ENCODE results near the gene ANO6. TPM values are rescaled to one million over a fixed set of nuclear protein-coding genes. Genes with fewer than 3 reads are reported as not detected.

The ANO6 gene
- polyA plus RNA-seq, 1 donor from 2014 or later = 9.0 TPM

- H3K4me2 ChIP-seq (ENCODE audit: low read length) = no peak overlapping the region
These were observed 15.7 kb downstream of the ANO6 start for GRCh38 chr12:45231515-45232145.

GRCh38 chr12:45232146-45232755 lies 16.4 kb downstream of the ANO6 start:
- Histone ChIP-seq H3K36me3 (ENCODE audit: insufficient read depth, low read length) (no peaks in the 10 kb centered on the region), H2AFZ (ENCODE audit: low read depth, low read length) (no peak overlapping the region), H4K20me1 (ENCODE audit: insufficient read depth) (no peaks in the 10 kb centered on the region), H3K9me2 (ENCODE audit: insufficient read depth, low read length) (no peaks in the 10 kb centered on the region), H3F3A (ENCODE audit: insufficient read depth, low read length, poor library complexity, severe bottlenecking) (no peaks in the 10 kb centered on the region), H3K4me3 (ENCODE audit: low read length) (no peak overlapping the region), H3K9me3 (ENCODE audit: low read length) (no peaks in the 10 kb centered on the region), H3K27ac (ENCODE audit: low read length) (no peak overlapping the region), H3K9ac (ENCODE audit: low read length) (no peak overlapping the region), H3K4me2 (ENCODE audit: low read length) (no peak overlapping the region), H3K27me3 (ENCODE audit: insufficient read depth, low read depth, low read length) (no peaks in the 10 kb centered on the region), H3K79me2 (replicated peaks; ENCODE audit: insufficient read depth, low read length) (no peaks in the 10 kb centered on the region)
- TF ChIP-seq, protein P1, sequence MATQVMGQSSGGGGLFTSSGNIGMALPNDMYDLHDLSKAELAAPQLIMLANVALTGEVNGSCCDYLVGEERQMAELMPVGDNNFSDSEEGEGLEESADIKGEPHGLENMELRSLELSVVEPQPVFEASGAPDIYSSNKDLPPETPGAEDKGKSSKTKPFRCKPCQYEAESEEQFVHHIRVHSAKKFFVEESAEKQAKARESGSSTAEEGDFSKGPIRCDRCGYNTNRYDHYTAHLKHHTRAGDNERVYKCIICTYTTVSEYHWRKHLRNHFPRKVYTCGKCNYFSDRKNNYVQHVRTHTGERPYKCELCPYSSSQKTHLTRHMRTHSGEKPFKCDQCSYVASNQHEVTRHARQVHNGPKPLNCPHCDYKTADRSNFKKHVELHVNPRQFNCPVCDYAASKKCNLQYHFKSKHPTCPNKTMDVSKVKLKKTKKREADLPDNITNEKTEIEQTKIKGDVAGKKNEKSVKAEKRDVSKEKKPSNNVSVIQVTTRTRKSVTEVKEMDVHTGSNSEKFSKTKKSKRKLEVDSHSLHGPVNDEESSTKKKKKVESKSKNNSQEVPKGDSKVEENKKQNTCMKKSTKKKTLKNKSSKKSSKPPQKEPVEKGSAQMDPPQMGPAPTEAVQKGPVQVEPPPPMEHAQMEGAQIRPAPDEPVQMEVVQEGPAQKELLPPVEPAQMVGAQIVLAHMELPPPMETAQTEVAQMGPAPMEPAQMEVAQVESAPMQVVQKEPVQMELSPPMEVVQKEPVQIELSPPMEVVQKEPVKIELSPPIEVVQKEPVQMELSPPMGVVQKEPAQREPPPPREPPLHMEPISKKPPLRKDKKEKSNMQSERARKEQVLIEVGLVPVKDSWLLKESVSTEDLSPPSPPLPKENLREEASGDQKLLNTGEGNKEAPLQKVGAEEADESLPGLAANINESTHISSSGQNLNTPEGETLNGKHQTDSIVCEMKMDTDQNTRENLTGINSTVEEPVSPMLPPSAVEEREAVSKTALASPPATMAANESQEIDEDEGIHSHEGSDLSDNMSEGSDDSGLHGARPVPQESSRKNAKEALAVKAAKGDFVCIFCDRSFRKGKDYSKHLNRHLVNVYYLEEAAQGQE (IDR thresholded peaks at IDR 0.05; ENCODE audit: borderline replicate concordance) = no peak
- TF ChIP-seq TAF1 (IDR thresholded peaks at IDR 0.05; ENCODE audit: low read depth) (no peak), MXI1 (conservative IDR thresholded peaks at IDR 0.05; ENCODE audit: poor library complexity, severe bottlenecking) (no peak), RAD21 (conservative IDR thresholded peaks at IDR 0.05) (no peak), EZH2 (IDR thresholded peaks at IDR 0.05; ENCODE audit: borderline replicate concordance, insufficient read depth, low read length, poor library complexity, severe bottlenecking) (no peak), EP300 (conservative IDR thresholded peaks at IDR 0.05; ENCODE audit: poor library complexity, severe bottlenecking) (no peak), SMC3 (conservative IDR thresholded peaks at IDR 0.05; ENCODE audit: poor library complexity) (no peak), POLR2AphosphoS5 (IDR thresholded peaks at IDR 0.05) (no peak)
- TF ChIP-seq, protein P2, sequence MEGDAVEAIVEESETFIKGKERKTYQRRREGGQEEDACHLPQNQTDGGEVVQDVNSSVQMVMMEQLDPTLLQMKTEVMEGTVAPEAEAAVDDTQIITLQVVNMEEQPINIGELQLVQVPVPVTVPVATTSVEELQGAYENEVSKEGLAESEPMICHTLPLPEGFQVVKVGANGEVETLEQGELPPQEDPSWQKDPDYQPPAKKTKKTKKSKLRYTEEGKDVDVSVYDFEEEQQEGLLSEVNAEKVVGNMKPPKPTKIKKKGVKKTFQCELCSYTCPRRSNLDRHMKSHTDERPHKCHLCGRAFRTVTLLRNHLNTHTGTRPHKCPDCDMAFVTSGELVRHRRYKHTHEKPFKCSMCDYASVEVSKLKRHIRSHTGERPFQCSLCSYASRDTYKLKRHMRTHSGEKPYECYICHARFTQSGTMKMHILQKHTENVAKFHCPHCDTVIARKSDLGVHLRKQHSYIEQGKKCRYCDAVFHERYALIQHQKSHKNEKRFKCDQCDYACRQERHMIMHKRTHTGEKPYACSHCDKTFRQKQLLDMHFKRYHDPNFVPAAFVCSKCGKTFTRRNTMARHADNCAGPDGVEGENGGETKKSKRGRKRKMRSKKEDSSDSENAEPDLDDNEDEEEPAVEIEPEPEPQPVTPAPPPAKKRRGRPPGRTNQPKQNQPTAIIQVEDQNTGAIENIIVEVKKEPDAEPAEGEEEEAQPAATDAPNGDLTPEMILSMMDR (IDR thresholded peaks at IDR 0.05; ENCODE audit: poor library complexity, severe bottlenecking) = no peak

More at GRCh38 chr12:45231515-45232145, 15.7 kb downstream of the ANO6 start:
- Histone ChIP-seq H2AFZ (ENCODE audit: low read depth, low read length) (no peak overlapping the region), H3K4me3 (ENCODE audit: low read length) (no peak overlapping the region), H4K20me1 (ENCODE audit: insufficient read depth) (no peaks in the 10 kb centered on the region), H3K9me2 (ENCODE audit: insufficient read depth, low read length) (no peaks in the 10 kb centered on the region), H3K9me3 (ENCODE audit: low read length) (no peaks in the 10 kb centered on the region), H3F3A (ENCODE audit: insufficient read depth, low read length, poor library complexity, severe bottlenecking) (no peaks in the 10 kb centered on the region), H3K27ac (ENCODE audit: low read length) (no peak overlapping the region), H3K9ac (ENCODE audit: low read length) (no peak overlapping the region), H3K27me3 (ENCODE audit: insufficient read depth, low read depth, low read length) (no peaks in the 10 kb centered on the region), H3K79me2 (replicated peaks; ENCODE audit: insufficient read depth, low read length) (no peaks in the 10 kb centered on the region), H3K36me3 (ENCODE audit: insufficient read depth, low read length) (no peaks in the 10 kb centered on the region)
- TF ChIP-seq RAD21 (conservative IDR thresholded peaks at IDR 0.05) = no peak
- TF ChIP-seq, protein P2 (IDR thresholded peaks at IDR 0.05; ENCODE audit: poor library complexity, severe bottlenecking) = no peak
